Measurements from ENCODE around the gene RASL11B.

The RASL11B gene

GRCh38 chr4:52890521-52890791, 28.3 kb downstream of the RASL11B start:
- no peak for DNase-seq (ENCODE audit: low read depth)
- no peak for TF ChIP-seq CTCF (conservative IDR thresholded peaks at IDR 0.05; ENCODE audit: low read length)
- H3K4me3 ChIP-seq (ENCODE audit: low read length), result no peak overlapping the region

- no peak for TF ChIP-seq CTCF (conservative IDR thresholded peaks at IDR 0.05; ENCODE audit: low read length)
- DNase-seq (ENCODE audit: low read depth), result no peak
- no peak overlapping the region for H3K4me3 ChIP-seq (ENCODE audit: low read length)
Observed at GRCh38 chr4:52891743-52892142, 29.6 kb downstream of the RASL11B start.

- H3K4me3 ChIP-seq (ENCODE audit: low read length), result no peak overlapping the region
- DNase-seq (ENCODE audit: low read depth), result peak; percentile 63
- no peak for TF ChIP-seq CTCF (conservative IDR thresholded peaks at IDR 0.05; ENCODE audit: low read length)
Observed at GRCh38 chr4:52892880-52893279, 30.8 kb downstream of the RASL11B start.

GRCh38 chr4:52894443-52894842, 32.3 kb downstream of the RASL11B start:
- H3K4me3 ChIP-seq (ENCODE audit: low read length), result no peak overlapping the region
- TF ChIP-seq CTCF (conservative IDR thresholded peaks at IDR 0.05; ENCODE audit: low read length), result no peak
- peak; percentile 78 for DNase-seq (ENCODE audit: low read depth)

- DNase-seq (ENCODE audit: low read depth), result no peak
- no peak for TF ChIP-seq CTCF (conservative IDR thresholded peaks at IDR 0.05; ENCODE audit: low read length)
- no peak overlapping the region for H3K4me3 ChIP-seq (ENCODE audit: low read length)
Observed at GRCh38 chr4:52903273-52903672, 41.2 kb downstream of the RASL11B start.

- no peak for DNase-seq (ENCODE audit: low read depth)
- TF ChIP-seq CTCF (conservative IDR thresholded peaks at IDR 0.05; ENCODE audit: low read length), result no peak
- H3K4me3 ChIP-seq (ENCODE audit: low read length), result no peak overlapping the region
Observed at GRCh38 chr4:52904421-52904820, 42.3 kb downstream of the RASL11B start.

GRCh38 chr4:52907510-52907909, 45.4 kb downstream of the RASL11B start:
- TF ChIP-seq CTCF (conservative IDR thresholded peaks at IDR 0.05; ENCODE audit: low read length), result no peak
- H3K4me3 ChIP-seq (ENCODE audit: low read length), result no peak overlapping the region
- no peak for DNase-seq (ENCODE audit: low read depth)

Measured in AG10803 (cell line).